H1 (cell line): ENCODE results near the gene SPRN. TPM values are rescaled to one million over a fixed set of nuclear protein-coding genes. Genes with fewer than 3 reads are reported as not detected.

Experiments used
- BCL11A ChIP-seq, 2 experiments: IDR thresholded peaks; one replicate each; pipeline ENCODE4 v1.6.1; 2011; ENCODE audit warnings: low read depth in 2 of 2, low read length in 2 of 2, mild to moderate bottlenecking in 2 of 2
- CHD7 ChIP-seq: fragments of 300-600 bp; sonication (generic); IDR thresholded peaks from 2 replicates; pipeline ENCODE4 v1.7.1; 2012; ENCODE audit warnings: low read length, moderate library complexity, mild to moderate bottlenecking, inconsistent platforms; ENCODE audit not compliant: insufficient replicate concordance
- GTF2F1 ChIP-seq: IDR thresholded peaks from 2 replicates; pipeline ENCODE4 v1.6.1; 2012; ENCODE audit warnings: low read depth, low read length, improper control_type of control experiment, borderline replicate concordance
- polyA plus RNA-seq, 7 experiments: library from polyadenylated mRNA; depleted of rRNA in 3 of 7; stranded (reverse) in 5 of 7; unstranded in 2 of 7; fragments of >200 nt in 5 of 7; fragments of 200-250 nt in 2 of 7; gene quantifications; 1 replicate in 5 of 7; 2 replicates in 1 of 7; 4 replicates in 1 of 7; pipeline versions ENCODE4 v1.2.1 to v1.2.3, GENCODE V29; 2011 to 2013; ENCODE audit warnings: missing spikeins in 2 of 7, mixed read lengths in 2 of 7
- total RNA-seq: library from RNA; stranded (reverse); fragmentation: NEBNext Ultra II Directional; extraction: Animal tissue kit (Norgen Biotek cat#: 25700); gene quantifications from 2 replicates; pipeline ENCODE4 v1.2.1, GENCODE V29; 2021

SPRN gene
- total and polyA plus RNA-seq, 2 of the 8 experiments (the other 6 are each of a cell fraction or from before 2014, with no cell fraction given) = 0.23 to 0.24 TPM

GRCh38 chr10:133474027-133474426 is 49.6 kb upstream of the SPRN start (continued):
- no peak for TF ChIP-seq CHD7
- TF ChIP-seq GTF2F1 = no peak
- no peak for TF ChIP-seq BCL11A (IDR thresholded peaks at IDR 0.05; ENCODE audit: low read depth in 2 of 2, low read length in 2 of 2)
